Measurements from ENCODE around the gene REN.

The REN gene

DNA sequence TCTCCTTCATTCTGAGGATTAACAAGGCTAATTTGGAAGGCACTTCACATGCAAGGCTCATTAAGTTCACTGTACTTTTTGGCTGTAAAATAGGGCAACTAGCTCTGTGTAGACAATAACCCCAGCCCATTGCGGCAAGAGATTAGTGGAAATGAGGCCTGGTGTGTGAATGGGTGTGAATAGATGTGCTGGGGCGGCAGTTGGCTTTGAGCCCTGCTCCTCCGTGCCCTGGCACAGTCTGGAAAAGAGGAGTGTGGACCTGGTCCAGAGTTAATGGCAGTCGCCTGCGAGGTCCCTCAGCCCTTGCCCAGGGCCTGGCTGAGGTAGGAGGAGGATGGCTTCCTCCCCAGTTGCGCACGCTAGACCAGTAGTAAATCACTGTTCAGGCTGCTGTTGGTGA, 25.3 kb upstream of the REN start:
- no peak for FAIRE-seq
- no peak for DNase-seq (ENCODE audit: low spot score)

DNA sequence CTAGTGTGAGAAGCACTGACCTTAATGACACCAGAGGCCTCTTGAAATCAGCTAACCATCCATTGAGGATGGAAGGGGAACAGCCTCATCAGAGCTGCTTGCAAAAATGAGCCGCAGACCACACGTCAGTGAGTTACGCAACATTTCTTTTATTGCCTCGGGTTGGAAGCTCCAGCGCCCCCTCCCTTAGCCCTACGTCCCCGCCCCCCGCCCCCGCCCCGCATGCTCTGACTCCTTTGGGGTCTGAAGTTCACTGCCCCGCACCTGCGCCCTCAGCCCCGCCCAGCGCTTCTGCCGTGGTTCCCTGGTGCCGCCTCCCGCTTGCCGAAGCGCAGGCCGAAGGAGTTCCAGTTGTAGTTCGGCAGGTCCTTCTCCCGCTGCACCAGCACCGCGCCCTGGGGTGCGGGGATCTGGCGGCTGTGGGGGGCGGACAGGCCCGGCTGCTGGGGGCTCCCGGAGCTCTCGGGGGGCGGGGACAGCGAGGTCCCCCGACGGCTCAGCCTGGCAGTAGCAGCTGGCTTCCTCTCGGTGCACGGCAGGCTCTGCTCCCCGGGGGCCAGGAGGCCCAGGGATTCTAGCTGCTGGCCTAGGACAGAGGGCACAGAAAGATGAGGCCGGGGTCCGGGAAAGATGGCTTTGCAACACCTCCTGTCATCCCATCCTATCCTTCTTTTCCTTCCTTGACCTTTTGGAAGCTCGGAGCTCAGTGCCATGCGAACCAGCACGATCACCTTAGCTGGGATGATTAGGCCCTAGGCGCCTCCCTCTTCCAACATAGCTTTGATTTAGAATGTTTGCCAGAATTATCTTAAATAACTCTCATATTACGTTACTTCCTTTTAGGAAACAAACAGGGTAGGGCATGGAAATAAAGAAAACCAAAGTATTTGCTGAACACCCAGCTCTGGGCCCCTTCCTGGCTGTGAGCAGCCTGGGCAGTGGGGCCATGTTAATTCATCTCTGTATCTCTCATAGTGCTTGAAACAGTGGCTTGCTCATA, 24.4 kb upstream of the REN start:
- no peak for DNase-seq (ENCODE audit: low spot score)

DNA sequence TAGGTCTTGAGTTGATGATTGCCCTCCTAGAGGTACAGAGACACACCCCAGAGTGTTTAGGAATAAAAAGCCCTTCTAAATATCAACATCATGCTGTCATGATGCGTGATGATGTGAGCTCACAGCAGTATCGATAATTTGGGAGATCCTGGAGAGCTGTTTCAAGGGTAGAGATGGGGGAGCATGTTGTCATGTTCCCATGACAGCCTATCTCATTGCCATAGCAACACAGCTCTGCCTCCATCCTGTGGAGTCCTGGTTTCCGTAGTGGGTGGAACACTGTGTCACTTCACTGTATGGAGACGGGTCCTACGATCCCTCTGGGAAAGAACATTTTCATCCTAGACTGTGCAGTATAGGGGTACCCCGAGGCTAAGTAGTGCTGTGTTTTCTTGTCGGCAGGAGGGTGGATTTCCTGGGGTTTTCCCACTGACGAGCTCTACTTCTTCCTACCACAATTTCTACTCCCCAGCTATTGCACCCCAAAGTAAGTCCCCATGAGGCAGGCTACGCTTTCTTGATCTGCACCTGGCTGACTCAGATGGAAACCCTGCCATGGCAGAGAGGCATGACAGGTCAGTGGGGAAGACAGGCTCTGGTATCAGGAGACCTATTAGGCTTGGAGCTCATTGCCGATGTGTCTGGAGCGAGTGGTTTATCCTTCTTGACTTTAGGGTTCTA, 23.0 kb upstream of the REN start:
- DNase-seq (ENCODE audit: low spot score) (no peak), FAIRE-seq (no peak)

More for the DNA sequence above, 24.4 kb upstream of the REN start:
- FAIRE-seq = no peak

DNA sequence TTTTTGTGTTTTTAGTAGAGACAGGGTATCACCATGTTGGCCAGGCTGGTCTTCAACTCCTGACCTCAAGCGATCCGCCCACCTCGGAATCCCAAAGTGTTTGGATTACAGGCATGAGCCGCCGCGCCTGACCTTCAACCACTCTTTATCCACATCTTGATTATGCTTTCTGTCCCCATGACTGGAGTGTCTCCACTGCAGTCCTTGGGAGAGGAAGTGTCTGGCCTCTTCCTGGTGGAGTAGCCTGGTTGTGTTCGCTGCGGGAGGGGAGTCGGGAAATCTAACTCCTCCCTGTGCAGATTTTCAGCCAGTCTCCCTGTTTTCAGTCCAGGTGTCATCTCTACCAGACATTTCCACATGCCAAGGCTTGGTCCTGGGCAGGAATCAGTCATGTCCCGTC, 20.5 kb upstream of the REN start:
- no peak for DNase-seq (ENCODE audit: low spot score)

DNA sequence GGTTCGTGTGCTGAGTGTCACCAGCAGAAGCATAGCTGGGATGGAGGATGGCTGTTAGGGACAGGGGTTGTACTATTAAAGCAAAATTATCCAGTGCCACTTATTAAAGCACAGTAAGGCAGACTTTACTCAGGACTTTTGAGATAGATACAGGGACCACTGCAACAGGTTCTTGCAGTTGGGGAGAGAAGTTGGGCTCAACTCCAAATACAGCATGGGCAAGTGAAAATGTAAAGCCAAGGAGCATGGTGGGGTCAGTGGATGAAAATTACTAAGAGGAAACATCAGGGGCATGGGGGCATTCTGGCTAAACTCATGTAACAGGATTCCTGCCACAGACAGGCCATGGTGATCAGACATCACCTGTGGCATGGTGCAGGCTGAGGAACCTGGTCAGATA, 15.0 kb upstream of the REN start:
- FAIRE-seq = no peak
- no peak for DNase-seq (ENCODE audit: low spot score)

More for the DNA sequence above, 20.5 kb upstream of the REN start:
- no peak for FAIRE-seq

DNA sequence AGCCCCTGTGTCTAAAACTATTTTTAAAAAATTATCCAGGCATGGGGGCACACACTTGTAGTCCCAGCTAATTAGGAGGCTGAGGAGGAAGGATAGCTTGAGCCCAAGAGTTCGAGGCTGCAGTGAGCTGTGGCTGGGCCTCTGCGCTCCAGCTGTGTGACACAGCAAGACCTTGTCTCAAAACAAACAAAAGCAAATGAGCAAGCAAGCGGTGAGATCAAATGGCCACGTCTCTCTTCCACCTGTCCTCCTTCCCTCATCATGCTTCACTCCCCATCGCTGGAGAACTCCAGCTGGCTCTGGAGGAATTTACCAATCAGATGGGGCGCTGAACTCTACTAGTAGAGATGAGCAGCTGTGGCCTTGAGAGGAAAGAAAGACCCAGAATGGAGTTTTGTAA, 14.0 kb upstream of the REN start:
- DNase-seq (ENCODE audit: low spot score) = no peak
- no peak for FAIRE-seq

DNA sequence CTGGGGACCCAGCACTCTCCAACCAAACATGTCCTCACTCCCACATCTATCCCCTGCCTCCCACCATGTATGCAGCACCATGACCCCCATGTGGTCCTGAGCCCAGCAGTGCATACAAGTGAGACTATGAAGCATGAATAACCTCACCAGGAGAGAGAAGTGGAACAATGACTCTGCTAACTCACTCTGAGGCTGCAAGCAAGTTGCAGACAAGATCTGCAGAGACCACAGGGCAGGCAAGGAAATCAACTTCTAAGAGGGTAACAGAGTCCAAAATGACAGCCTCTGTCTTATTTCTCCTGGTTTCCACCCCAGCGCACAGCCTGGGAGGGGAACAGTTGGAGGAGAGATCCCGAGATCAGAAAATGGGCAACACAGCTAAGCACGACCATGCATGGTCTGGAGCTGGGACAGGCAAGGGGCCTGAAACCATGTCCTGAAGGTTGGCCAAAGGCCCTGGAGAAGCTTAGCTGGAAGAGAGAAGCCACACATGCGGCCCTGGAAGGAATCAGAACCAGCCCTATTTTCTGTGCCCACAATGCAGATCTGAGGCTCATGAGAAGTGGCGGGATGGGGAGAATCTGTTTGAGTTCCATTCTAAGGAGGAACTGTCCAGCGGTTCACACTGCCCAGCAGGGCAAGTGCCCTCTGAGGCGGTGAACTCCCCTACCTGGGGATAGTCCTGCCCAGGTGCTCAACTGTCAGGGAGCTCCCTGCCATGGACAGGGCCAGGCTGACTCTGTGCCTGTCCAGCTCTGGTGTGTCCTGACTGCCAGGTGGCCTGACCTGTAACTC, 12.5 kb upstream of the REN start:
- FAIRE-seq (no peak), DNase-seq (ENCODE audit: low spot score) (no peak)

DNA sequence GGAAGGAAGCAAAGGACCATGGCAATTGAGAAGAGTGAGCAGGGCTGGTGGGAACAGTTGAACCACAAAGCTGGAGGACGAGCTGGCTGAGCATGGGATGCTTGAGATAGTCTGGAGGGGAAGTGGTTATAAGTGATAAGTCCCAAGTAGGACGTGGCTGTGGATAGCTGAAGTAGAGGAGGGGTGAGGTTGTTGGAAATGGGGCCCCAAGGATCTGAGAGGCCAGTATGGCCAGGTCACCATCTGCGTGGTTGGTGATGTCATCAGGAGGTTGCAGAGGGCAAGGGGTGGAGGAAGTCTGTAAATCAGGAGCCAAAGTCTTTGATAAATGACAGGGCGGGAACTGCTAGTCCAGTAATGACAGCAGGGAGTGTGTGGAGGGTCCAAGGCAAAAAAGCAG, 11.0 kb upstream of the REN start:
- DNase-seq (ENCODE audit: low spot score) (no peak), FAIRE-seq (peak; percentile 5)

DNA sequence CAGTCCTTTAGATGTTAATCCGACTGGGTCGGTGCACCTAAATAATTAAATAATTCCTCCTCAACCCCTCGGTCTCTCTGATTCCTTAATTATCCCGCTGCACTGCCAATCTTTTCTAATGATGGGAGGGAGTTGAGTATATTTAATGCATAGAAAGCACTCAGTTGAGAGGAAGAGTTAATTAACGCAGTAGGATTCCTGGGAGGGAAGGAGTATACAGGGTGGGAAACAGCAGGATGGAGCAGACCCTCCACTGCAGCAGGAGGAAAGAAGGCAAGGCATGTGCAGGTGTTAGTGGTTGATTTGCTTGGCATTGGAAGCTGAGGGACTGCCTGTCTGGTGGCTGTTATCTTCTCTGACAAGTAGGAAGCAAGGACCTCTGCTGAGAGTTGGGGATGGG, 9.9 kb upstream of the REN start:
- DNase-seq (ENCODE audit: low spot score) = no peak
- no peak for FAIRE-seq

DNA sequence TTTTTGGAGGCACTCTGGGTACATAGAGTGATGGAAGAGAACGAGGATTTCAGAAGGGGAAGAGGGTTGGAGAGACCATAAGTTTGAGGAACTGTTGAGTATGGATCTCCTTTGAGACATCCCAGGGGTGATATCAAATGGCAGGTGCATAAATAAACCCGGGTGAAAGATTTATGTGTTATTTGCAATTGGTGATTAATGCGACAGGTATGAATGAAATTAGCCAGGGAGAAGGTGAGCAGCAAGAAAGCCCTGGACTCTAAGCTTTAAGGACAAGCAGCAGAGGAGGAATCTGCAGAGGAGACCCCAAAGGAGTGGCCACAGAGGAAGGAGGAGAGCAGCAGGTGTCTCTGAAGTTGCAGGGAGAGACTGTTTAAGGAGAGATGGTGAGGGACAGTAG, 8.8 kb upstream of the REN start:
- DNase-seq (ENCODE audit: low spot score) = no peak

DNA sequence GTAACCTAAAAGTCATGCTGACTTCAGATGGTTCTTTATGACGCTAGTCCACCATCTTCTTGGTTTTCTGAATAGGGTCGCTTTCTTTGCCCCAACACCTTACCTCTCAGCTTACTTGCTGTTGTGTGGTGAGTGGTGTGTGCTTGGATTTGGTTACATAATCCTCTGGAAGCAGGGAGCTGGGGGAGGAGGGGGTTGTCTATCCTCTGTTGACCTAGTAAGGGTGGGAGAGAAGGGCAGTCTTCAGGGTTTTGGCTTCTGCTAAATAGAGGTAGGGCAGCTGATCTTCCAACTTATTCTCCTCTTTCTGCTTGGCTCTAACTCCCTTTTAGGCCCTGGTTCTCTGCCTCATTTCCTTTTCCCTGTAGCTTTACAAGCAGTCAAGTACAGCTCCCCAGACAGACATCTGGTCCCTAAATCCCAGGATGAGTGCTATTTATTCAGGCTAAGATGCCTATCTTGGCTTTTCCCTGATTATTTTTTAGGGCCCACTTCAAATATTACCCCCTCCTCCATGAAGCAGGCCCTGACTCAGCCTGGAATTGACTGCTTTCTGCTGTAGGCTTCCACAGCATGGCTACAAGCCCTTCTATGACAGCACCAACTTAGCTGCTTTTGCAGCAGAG, 6.4 kb upstream of the REN start:
- FAIRE-seq = no peak

More for the DNA sequence above, 8.8 kb upstream of the REN start:
- FAIRE-seq = no peak

DNA sequence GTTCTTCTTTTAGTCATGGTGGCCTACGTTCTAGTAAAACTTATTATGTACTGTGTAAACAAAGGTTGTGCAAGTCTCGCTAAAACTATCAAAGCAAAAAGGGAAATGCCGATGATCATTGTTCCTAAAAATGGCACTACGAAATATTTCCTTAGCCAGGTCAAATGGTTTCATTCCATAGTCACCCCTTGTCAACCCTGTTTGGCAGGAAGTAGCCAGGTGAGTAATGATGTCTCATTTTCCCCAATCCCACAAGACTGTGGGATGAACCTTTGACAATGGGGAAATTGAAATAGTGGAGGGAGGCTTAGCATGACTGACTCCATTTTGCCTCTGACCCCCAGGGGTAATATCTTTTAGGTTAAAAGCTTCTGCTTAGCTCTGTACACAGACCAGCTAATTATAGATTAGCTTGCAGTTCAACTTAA, 5.6 kb upstream of the REN start:
- DNase-seq (ENCODE audit: low spot score) (peak; percentile 68), FAIRE-seq (peak; percentile 86)

More for the DNA sequence above, 6.4 kb upstream of the REN start:
- DNase-seq (ENCODE audit: low spot score) = no peak

DNA sequence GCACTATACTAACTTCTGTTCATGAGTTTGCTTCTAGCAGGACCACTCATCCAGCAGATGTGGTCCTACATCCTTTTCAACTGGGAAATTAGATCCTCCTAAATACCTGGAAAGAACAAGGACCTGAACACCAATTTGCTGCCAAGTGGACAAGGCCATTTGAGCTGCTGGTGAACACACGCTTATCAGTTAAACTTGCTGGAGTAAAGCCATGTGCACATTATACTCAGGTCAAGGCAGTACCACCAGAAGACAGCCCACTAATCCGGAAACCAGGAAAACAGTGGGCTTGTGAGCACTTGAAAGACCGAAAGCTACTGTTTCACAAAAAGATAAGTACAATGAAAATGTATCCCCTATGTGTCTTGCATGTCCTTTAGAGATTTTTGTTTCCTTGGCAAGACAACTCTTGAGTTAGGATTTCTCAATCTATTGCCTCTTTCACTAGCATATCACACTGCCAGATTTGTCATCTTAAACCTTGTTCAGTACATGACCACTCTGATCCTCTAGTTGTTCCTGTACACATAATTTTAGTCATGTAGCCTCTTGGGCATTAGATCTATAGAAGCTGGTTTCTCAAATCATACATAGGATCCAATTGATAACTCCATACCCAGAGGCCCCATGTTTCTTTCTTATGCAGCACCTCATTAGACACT, 4.5 kb upstream of the REN start:
- FAIRE-seq (no peak), DNase-seq (ENCODE audit: low spot score) (no peak)

DNA sequence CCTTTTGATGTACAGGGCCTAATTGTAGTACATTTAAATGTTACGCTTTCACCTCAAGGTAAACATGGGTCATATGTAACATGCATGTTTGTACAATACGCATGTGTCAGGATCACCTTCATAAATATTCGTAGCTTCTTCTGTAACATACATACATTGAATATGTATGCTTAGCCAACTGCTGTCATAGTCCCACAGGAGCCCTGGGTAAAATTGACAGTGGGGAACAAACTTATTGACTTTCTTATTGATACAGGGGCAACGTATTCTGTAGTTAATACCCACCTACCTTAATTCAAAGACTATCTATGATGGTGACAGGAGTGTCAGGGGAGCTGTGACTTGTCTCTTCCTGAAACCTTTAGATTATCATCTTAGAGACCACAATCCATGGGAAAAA, 3.7 kb upstream of the REN start:
- FAIRE-seq (no peak), DNase-seq (ENCODE audit: low spot score) (no peak)

DNA sequence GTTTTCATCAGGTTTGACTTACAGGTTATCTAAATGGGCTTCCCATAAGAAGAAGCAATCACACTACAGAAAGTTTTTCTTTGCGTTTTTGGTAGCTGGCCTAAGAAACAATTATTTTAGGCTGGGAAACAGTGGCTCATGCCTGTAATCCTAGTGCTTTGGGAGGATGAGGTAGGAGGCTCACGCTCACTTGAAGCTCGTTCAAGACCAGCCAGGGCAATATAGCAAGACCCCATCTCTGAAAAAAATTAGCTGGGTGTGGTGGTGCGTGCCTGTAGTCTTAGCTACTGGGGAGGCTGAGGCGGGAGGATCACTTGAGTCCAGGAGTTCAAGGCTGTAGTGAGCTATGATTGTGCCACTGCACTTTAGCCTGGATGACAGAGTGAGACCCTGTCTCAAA, 1.6 kb upstream of the REN start:
- no peak for DNase-seq (ENCODE audit: low spot score)
- FAIRE-seq = no peak

DNA sequence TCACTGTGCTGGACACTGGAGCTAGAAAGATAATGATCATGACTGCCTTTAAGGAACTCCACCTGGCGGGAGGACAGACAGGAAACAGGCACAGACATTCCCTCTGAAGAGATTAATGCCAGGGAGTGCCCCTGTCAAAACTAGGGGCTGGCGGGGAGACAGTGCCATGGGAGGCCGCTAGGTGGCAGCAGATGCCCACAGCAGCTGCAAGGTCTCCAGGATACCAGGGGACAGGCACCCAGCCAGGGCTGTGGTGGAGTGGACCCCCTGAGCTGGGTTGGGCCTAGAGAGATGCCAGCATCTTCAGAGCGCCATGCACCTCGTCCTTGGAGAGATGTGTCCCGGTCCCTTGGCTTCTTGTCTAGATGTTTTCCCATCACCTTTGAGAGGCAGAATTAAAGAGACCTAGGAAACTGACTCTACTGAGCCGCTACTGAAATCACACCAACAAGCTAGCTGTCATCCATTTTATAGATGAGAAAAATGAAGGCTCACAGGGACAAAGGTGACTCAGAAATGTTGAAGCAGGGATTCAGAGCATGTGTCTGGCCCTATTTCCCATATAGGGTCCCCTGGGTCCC, 3.6 kb downstream of the REN start:
- FAIRE-seq (peak; percentile 40), DNase-seq (ENCODE audit: low spot score) (peak; percentile 87)

DNA sequence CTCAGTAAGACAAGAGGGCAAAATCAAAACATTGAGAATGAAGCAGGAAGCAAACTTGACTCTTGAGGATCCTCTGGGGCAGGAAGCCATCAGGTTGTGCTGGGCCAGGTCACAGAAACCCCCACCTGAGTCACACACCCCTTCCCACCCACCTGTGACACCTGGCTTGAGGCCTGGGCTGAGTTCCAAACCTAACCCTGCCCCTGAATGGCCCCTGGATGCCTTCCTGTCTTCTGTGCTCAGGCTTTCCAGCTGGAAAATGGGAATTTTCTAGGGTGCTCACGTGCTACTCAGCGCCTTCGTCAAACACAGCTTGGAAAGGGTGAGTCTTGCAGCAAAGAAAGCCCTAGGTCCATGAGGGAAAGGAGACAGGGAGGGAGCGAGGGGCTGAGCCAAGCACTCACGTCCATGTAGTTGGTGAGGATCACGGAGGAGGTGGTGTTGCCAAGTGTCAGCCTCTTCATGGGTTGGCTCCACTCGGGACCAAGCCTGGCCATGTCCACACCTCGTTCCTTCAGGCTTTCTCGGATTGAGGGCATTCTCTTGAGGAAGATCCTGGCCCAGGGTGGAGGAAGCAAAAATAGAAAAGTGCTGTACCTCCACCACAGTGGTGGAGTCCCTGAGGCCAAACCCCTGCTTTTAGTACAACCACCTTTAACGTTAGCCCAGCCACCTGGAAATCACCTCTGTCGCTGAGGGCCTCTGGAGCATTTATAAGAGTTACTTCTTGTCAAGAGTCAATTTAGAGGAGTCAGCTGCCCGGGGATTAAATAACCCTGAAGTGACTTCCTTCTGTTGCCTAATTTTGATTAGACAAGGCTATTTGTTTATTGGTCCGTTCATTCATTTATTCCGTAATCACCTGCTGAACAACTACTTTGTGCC, 4.3 kb downstream of the REN start:
- no peak for FAIRE-seq

DNA sequence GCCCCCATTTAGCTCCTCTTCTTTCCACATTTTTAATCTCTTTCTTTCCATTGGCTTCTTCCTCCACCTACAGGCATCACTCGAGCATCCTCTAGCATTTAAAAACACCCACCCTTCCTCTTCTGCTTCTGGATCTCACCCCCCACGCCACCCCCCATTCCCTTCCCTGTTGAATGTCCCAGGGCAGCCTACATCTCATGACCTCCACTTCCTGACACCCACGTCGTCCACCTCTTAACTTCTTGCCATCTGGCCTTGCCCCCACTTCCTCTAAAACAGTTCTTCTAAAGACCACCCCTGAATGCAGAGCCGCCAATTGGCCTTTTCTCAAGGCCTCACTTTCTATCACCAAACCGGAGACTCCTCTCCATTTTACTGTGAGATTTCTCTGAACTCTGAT, 8.2 kb downstream of the REN start:
- DNase-seq (ENCODE audit: low spot score) (no peak), FAIRE-seq (no peak)

More for the DNA sequence above, 4.3 kb downstream of the REN start:
- no peak for DNase-seq (ENCODE audit: low spot score)

DNA sequence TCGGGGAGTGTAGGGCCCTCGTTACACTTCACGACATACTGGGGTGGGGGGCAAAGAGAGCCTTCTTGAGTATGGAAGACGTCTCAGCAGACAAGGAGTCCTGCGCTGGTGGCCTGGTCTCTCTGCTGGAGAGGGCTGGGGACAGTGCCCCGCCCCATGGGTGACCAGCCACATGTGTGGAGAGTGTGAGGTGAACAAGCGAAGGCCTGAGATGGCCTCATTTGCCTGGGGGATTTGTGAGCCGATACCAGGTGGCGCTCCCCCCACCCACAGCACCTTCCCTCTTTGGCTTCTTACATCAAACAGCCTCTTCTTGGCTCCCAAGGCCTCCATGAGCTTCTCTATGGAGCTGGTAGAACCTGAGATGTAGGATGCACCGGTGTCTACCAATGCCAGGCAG, 10.3 kb downstream of the REN start:
- no peak for DNase-seq (ENCODE audit: low spot score)
- FAIRE-seq = no peak
